Measurements from ENCODE around the gene PIP4K2A. TPM values are rescaled to one million over a fixed set of nuclear protein-coding genes. Genes with fewer than 3 reads are reported as not detected.

PIP4K2A gene
- total RNA-seq, 4 donors from 2014 or later: 7.4 to 60.3 (median 9.9) TPM

DNA sequence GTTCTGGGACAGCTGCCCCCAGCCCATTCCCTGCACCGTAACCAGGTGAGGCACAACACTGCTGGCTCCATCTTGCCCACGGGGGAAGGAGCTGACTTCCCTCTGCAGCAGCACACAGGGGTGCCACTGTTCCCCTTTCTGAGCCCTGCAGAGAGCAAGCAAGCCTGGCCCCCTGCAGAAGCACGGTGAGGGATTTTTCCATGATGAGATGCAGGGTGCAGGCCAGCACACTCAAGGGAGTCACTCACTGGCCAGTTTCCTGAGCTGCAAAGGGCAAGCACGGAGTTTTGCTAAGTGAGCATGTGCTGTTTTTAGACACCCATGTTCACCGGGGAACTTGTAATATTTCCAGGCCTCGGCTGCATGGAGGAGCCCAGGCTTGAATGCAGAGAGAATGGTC, 176.6 kb downstream of the PIP4K2A start:
- TF ChIP-seq, protein P1, sequence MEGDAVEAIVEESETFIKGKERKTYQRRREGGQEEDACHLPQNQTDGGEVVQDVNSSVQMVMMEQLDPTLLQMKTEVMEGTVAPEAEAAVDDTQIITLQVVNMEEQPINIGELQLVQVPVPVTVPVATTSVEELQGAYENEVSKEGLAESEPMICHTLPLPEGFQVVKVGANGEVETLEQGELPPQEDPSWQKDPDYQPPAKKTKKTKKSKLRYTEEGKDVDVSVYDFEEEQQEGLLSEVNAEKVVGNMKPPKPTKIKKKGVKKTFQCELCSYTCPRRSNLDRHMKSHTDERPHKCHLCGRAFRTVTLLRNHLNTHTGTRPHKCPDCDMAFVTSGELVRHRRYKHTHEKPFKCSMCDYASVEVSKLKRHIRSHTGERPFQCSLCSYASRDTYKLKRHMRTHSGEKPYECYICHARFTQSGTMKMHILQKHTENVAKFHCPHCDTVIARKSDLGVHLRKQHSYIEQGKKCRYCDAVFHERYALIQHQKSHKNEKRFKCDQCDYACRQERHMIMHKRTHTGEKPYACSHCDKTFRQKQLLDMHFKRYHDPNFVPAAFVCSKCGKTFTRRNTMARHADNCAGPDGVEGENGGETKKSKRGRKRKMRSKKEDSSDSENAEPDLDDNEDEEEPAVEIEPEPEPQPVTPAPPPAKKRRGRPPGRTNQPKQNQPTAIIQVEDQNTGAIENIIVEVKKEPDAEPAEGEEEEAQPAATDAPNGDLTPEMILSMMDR (IDR thresholded peaks at IDR 0.05): no peak
- TF ChIP-seq POLR2A (IDR thresholded peaks at IDR 0.05) (no peak), EP300 (IDR thresholded peaks at IDR 0.05) (no peak), POLR2AphosphoS5 (IDR thresholded peaks at IDR 0.05) (no peak)
- H3K27ac ChIP-seq: no peak overlapping the region
- 79% methylated on average over 5 of the region's 6 CpGs for WGBS
- no peaks in the 10 kb centered on the region for H3K4me1 ChIP-seq
- no peak for DNase-seq (ENCODE audit: low spot score in 2 of 2)
- no peak overlapping the region for H3K4me3 ChIP-seq
- H3K27me3 ChIP-seq: no peaks in the 10 kb centered on the region
- H3K36me3 ChIP-seq: peaks cover 63% of the 10 kb centered on the region
- H3K9me3 ChIP-seq: no peaks in the 10 kb centered on the region

DNA sequence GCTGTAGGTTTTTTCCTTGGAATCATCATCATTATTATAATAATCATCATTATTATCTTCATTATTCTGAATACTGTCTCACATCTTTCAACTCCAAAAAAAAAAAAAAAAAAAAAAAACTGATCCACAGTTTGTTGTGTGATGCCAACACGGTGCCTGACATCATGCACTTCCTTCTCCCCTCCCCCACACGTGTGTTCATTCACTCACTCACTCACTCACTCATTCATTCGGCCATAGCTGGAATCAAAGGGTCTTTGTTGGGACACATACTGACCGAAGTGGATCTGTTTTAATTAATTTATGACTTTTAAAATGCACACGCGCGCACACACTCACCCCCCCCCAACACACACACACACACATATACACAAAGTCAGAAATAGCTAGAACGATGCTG, 177.8 kb downstream of the PIP4K2A start:
- no peak for TF ChIP-seq EP300 (IDR thresholded peaks at IDR 0.05)
- no peak for TF ChIP-seq POLR2AphosphoS5 (IDR thresholded peaks at IDR 0.05)
- no peak for TF ChIP-seq POLR2A (IDR thresholded peaks at IDR 0.05)
- TF ChIP-seq, protein P1 (IDR thresholded peaks at IDR 0.05): no peak
- Histone ChIP-seq H3K27me3 (no peaks in the 10 kb centered on the region), H3K36me3 (peaks cover 52% of the 10 kb centered on the region), H3K4me3 (no peak overlapping the region), H3K4me1 (no peaks in the 10 kb centered on the region), H3K9me3 (no peaks in the 10 kb centered on the region), H3K27ac (no peak overlapping the region)
- 86% methylated on average over 8 of the region's 8 CpGs for WGBS
- no peak for DNase-seq (ENCODE audit: low spot score in 2 of 2)

DNA sequence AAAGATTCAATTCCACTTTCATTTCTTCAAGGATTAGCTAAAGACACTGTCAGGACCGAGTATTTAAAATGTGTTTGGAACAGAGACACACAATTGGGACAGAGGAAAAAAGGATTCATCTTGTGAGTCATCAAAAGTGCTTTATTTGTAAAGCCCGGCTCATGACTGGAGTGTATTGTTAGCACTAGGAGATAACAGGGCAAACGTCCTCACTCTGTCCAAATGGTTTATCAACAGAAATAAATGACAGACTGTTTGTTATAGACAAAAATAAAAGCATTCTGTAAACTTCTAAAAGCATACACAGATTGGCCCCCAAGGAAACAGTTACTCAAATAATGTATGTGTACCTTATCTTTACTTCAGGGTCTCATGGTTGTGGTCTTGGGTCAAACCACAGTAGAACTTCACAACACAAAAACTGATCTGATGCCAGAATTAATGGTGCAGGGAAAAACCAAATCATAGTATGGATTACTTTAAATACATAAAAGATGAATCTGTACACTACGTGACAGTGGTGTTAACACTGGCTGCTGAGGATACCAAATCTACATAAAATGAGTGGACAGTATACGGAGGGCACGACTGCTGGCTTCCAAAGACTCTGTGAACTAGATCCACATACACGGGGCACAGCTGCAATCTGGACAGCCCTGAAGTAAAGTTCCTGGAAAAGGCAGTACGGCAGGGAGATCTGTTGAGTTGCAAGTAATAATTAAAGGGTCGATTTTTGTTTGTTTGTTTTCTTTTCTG, 179.4 kb downstream of the PIP4K2A start:
- WGBS: 77% methylated on average over 9 of the region's 9 CpGs

DNA sequence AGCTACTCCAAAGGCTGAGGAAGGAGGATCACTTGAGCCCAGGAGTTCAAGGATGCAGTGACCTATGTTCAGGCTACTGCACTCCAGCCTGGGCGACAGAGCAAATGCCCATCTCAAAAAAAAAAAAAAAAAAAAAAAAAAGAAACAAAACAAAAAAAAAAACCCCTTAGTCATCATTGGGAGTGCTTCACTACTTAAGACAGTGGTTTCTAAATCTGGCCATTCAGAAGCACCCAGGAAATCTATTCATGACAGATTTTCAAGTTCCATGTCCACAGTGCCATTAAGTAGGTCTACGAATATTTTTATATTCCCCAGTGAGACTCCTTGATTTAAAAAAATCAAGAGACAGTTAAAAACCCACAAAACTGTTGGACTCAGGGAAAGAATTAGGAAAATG, 182.9 kb downstream of the PIP4K2A start:
- Histone ChIP-seq H3K27ac (no peak overlapping the region), H3K4me3 (no peak overlapping the region), H3K27me3 (no peaks in the 10 kb centered on the region), H3K9me3 (no peaks in the 10 kb centered on the region), H3K36me3 (peaks cover 3% of the 10 kb centered on the region), H3K4me1 (no peaks in the 10 kb centered on the region)
- DNase-seq (ENCODE audit: low spot score in 2 of 2): no peak
- TF ChIP-seq POLR2AphosphoS5 (IDR thresholded peaks at IDR 0.05): no peak
- no peak for TF ChIP-seq POLR2A (IDR thresholded peaks at IDR 0.05)
- TF ChIP-seq, protein P1 (IDR thresholded peaks at IDR 0.05): no peak
- no peak for TF ChIP-seq EP300 (IDR thresholded peaks at IDR 0.05)
- WGBS: 82% methylated on average over 2 of the region's 2 CpGs

More for the DNA sequence above, 179.4 kb downstream of the PIP4K2A start:
- H3K9me3 ChIP-seq: no peaks in the 10 kb centered on the region
- H3K4me1 ChIP-seq: no peaks in the 10 kb centered on the region
- H3K27me3 ChIP-seq: no peaks in the 10 kb centered on the region
- H3K4me3 ChIP-seq: no peak overlapping the region
- no peak overlapping the region for H3K27ac ChIP-seq
- H3K36me3 ChIP-seq: peaks cover 36% of the 10 kb centered on the region
- TF ChIP-seq EP300 (IDR thresholded peaks at IDR 0.05) (no peak), POLR2A (IDR thresholded peaks at IDR 0.05) (no peak), POLR2AphosphoS5 (IDR thresholded peaks at IDR 0.05) (no peak)
- TF ChIP-seq, protein P1 (IDR thresholded peaks at IDR 0.05): no peak
- no peak for DNase-seq (ENCODE audit: low spot score in 2 of 2)

DNA sequence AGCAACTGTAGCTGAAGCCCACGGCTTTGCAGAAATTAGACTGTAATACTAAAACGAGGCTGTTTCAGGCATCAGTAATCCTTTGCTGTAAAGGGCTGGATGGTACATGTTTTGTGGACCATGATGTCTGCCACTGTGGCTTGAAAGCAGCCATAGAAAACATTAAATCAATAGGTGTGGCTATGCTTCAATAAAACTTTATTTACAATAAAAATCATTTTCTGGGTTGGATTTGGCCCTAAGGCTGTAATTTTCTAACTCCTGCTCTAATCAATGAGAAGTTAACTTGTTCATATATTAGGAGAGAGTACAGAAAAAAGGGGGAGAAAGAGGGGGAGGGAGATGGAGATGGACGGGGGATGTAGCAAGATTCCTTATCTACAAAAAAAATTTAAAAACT, 183.4 kb downstream of the PIP4K2A start:
- no peaks in the 10 kb centered on the region for H3K27me3 ChIP-seq
- H3K9me3 ChIP-seq: peaks cover 3% of the 10 kb centered on the region
- no peaks in the 10 kb centered on the region for H3K36me3 ChIP-seq
- no peak overlapping the region for H3K4me3 ChIP-seq
- 84% methylated on average over 3 of the region's 3 CpGs for WGBS
- H3K27ac ChIP-seq: no peak overlapping the region
- H3K4me1 ChIP-seq: no peaks in the 10 kb centered on the region
- DNase-seq (ENCODE audit: low spot score in 2 of 2): no peak
- TF ChIP-seq POLR2AphosphoS5 (IDR thresholded peaks at IDR 0.05) (no peak), EP300 (IDR thresholded peaks at IDR 0.05) (no peak), POLR2A (IDR thresholded peaks at IDR 0.05) (no peak)
- TF ChIP-seq, protein P1 (IDR thresholded peaks at IDR 0.05): no peak

Data from suprapubic skin (tissue), 4 donors.